C4-2B (cell line): ENCODE measurements around the gene CDA.

ENCODE experiments used
- CTCF ChIP-seq: fragments of 450-650 bp; conservative IDR thresholded peaks from 2 replicates; pipeline ENCODE4 v1.5.1; 2017; ENCODE audit warnings: mild to moderate bottlenecking
- ZFX ChIP-seq: fragments of 450-650 bp; IDR thresholded peaks from 2 replicates; pipeline ENCODE4 v1.6.1; 2017

GRCh38 chr1:20665726-20666125, 76.8 kb downstream of the CDA start:
- TF ChIP-seq CTCF = no peak
- TF ChIP-seq ZFX = no peak
